OCI-LY3 (cell line): Measurements from ENCODE around the gene SREBF1.

Experiments used
- H2AFZ ChIP-seq: fragments of 200-600, 300-600 bp; shearing (Covaris generic); 2 replicates; pipeline ENCODE4 v1.6.0; 2014; ENCODE audit warnings: antibody characterized with exemption, low read depth, low read length
- H3K27ac ChIP-seq: fragments of 200-600, 300-600 bp; sonication (generic); 2 replicates; pipeline ENCODE4 v1.5.1; 2014; ENCODE audit warnings: mild to moderate bottlenecking, low read length, moderate library complexity, mixed read lengths
- H3K27me3 ChIP-seq: fragments of 200-600, 300-600 bp; sonication (generic); 2 replicates; pipeline ENCODE4 v1.6.1; 2014; ENCODE audit warnings: low read depth, low read length, mixed read lengths
- H3K36me3 ChIP-seq: fragments of 200-600, 300-600 bp; sonication (generic); replicated peaks from 2 replicates; pipeline ENCODE3; 2014; ENCODE audit warnings: low read depth, low read length, mixed read lengths
- H3K4me1 ChIP-seq: fragments of 300-600, 200-600 bp; sonication (generic); 2 replicates; pipeline ENCODE4 v1.6.1; 2014; ENCODE audit warnings: low read length, mixed read lengths
- H3K4me2 ChIP-seq: fragments of 200-600, 300-600 bp; sonication (generic); 2 replicates; pipeline ENCODE4 v1.6.1; 2014; ENCODE audit warnings: low read length, mixed read lengths
- H3K4me3 ChIP-seq: fragments of 300-600, 200-600 bp; sonication (generic); 2 replicates; pipeline ENCODE4 v1.5.1; 2014; ENCODE audit warnings: antibody characterized with exemption, mild to moderate bottlenecking, low read length, moderate library complexity
- H3K79me2 ChIP-seq: fragments of 300-600, 200-600 bp; shearing (Covaris generic); 2 replicates; pipeline ENCODE4 v1.6.1; 2014; ENCODE audit warnings: mild to moderate bottlenecking, low read length, mixed read lengths
- H3K9ac ChIP-seq: fragments of 300-600, 200-600 bp; shearing (Covaris generic); 2 replicates; pipeline ENCODE4 v1.6.0; 2014; ENCODE audit warnings: mild to moderate bottlenecking, low read length, moderate library complexity
- H3K9me3 ChIP-seq: fragments of 200-600, 300-600 bp; shearing (Covaris generic); 2 replicates; pipeline ENCODE4 v1.6.1; 2014; ENCODE audit warnings: low read length, mixed read lengths; ENCODE audit not compliant: insufficient read depth
- H4K20me1 ChIP-seq: fragments of 200-600, 300-600 bp; sonication (generic); 2 replicates; pipeline ENCODE4 v1.6.1; 2016; ENCODE audit warnings: low read length, mixed read lengths; ENCODE audit not compliant: insufficient read depth
- CTCF ChIP-seq: fragments of 200-600, 300-600 bp; sonication (generic); IDR thresholded peaks from 2 replicates; pipeline ENCODE4 v1.5.1; 2014; ENCODE audit warnings: antibody characterized with exemption, low read length, low read depth
- EZH2phosphoT487 ChIP-seq: fragments of 200-600 bp; shearing (Covaris generic); IDR thresholded peaks from 2 replicates; pipeline ENCODE4 v1.6.1; 2018; ENCODE audit warnings: antibody characterized with exemption, mixed run types, low read depth

The SREBF1 gene

GRCh38 chr17:17788967-17789366 is 47.8 kb downstream of the SREBF1 start:
- peaks cover 6% of the 10 kb centered on the region; the same call in 1 of the 2 replicates for H4K20me1 ChIP-seq
- H3K27me3 ChIP-seq, result no peaks in the 10 kb centered on the region
- H3K27ac ChIP-seq, result no peak overlapping the region
- H2AFZ ChIP-seq, result no peak overlapping the region
- H3K79me2 ChIP-seq, result no peaks in the 10 kb centered on the region
- H3K4me3 ChIP-seq, result no peak overlapping the region
- no peaks in the 10 kb centered on the region for H3K4me1 ChIP-seq
- no peaks in the 10 kb centered on the region for H3K36me3 ChIP-seq
- H3K4me2 ChIP-seq, result no peak overlapping the region
- H3K9me3 ChIP-seq, result no peaks in the 10 kb centered on the region
- no peak for TF ChIP-seq EZH2phosphoT487
- TF ChIP-seq CTCF, result no peak
- H3K9ac ChIP-seq, result no peak overlapping the region

- Histone ChIP-seq H4K20me1 (peaks cover 8% of the 10 kb centered on the region; the same call in 1 of the 2 replicates), H3K27me3 (no peaks in the 10 kb centered on the region), H3K27ac (no peak overlapping the region), H2AFZ (no peak overlapping the region), H3K79me2 (no peaks in the 10 kb centered on the region), H3K9me3 (no peaks in the 10 kb centered on the region), H3K36me3 (no peaks in the 10 kb centered on the region), H3K4me3 (no peak overlapping the region), H3K9ac (no peak overlapping the region), H3K4me1 (no peaks in the 10 kb centered on the region), H3K4me2 (no peak overlapping the region)
- no peak for TF ChIP-seq EZH2phosphoT487
- no peak for TF ChIP-seq CTCF
Observed at GRCh38 chr17:17787568-17787967, 49.2 kb downstream of the SREBF1 start.

- Histone ChIP-seq H3K4me3 (no peak overlapping the region), H3K4me1 (no peaks in the 10 kb centered on the region), H3K27ac (no peak overlapping the region), H2AFZ (no peak overlapping the region), H3K9ac (no peak overlapping the region), H3K4me2 (no peak overlapping the region), H4K20me1 (peaks cover 8% of the 10 kb centered on the region; the same call in 1 of the 2 replicates), H3K27me3 (no peaks in the 10 kb centered on the region), H3K79me2 (no peaks in the 10 kb centered on the region), H3K9me3 (no peaks in the 10 kb centered on the region), H3K36me3 (no peaks in the 10 kb centered on the region)
- no peak for TF ChIP-seq EZH2phosphoT487
- no peak for TF ChIP-seq CTCF
Observed at GRCh38 chr17:17786998-17787397, 49.8 kb downstream of the SREBF1 start.

GRCh38 chr17:17785407-17785806 is 51.4 kb downstream of the SREBF1 start:
- Histone ChIP-seq H3K4me1 (no peaks in the 10 kb centered on the region), H3K36me3 (no peaks in the 10 kb centered on the region), H4K20me1 (peaks cover 8% of the 10 kb centered on the region; the same call in 1 of the 2 replicates), H2AFZ (no peak overlapping the region), H3K9me3 (no peaks in the 10 kb centered on the region), H3K4me2 (no peak overlapping the region), H3K9ac (no peak overlapping the region), H3K4me3 (no peak overlapping the region), H3K27ac (no peak overlapping the region), H3K79me2 (no peaks in the 10 kb centered on the region), H3K27me3 (no peaks in the 10 kb centered on the region)
- TF ChIP-seq CTCF, result no peak
- no peak for TF ChIP-seq EZH2phosphoT487
